Measurements from ENCODE around the gene ENHO.

GRCh38 chr9:34526026-34526425 lies 3.2 kb upstream of the ENHO start:
- TF ChIP-seq EZH2 (IDR thresholded peaks at IDR 0.05; ENCODE audit: borderline replicate concordance, low read length) (no peak), CTCF (conservative IDR thresholded peaks at IDR 0.05 in 1 of 2, IDR thresholded peaks at IDR 0.05 in 1 of 2; ENCODE audit: extremely low read depth in 1 of 2, insufficient read depth in 1 of 2, low read depth in 1 of 2, low read length in 2 of 2) (no peak)

Data from mammary epithelial cell (primary cell).